OCI-LY7 (cell line): ENCODE measurements around the gene DLX4. TPM values are rescaled to one million over a fixed set of nuclear protein-coding genes. Genes with fewer than 3 reads are reported as not detected.
A peak's percentile ranks its signal among the peaks of the same experiment; 100 is the strongest.

Experiments
- BruUV-seq: library from RNA; stranded (reverse); fragments of 400-500 nt; replicated peaks from 2 replicates; lab custom pipeline; 2021; lab: Mats Ljungman, UMichigan
- CTCF ChIA-PET: fragments of 300-600 bp; sonication (Branson Sonifier 250); formaldehyde crosslinking; loops from one replicate; lab custom pipeline; 2022; ENCODE audit warnings: antibody characterized with exemption; ENCODE audit not compliant: unreplicated experiment; lab: Charles Lee
- POLR2A ChIA-PET: fragments of 300-600 bp; sonication (Branson Sonifier 250); formaldehyde crosslinking; loops from one replicate; lab custom pipeline; 2022; ENCODE audit warnings: antibody characterized with exemption; lab: Charles Lee
- DNase-seq: peaks from one replicate; pipeline ENCODE4 v3.0.0-alpha.2; 2015; ENCODE audit warnings: low spot score
- H2AFZ ChIP-seq: fragments of 200-600 bp; sonication (generic), shearing (Covaris generic); 2 replicates; pipeline ENCODE4 v1.6.1; 2014; ENCODE audit warnings: mild to moderate bottlenecking, antibody characterized with exemption, low read length, moderate library complexity
- H3K27ac ChIP-seq: fragments of 200-600 bp; sonication (generic); 2 replicates; pipeline ENCODE4 v1.5.1; 2014; ENCODE audit warnings: mixed run types, low read depth, mild to moderate bottlenecking, moderate library complexity, low read length, inconsistent platforms; ENCODE audit not compliant: poor library complexity, severe bottlenecking
- H3K36me3 ChIP-seq: fragments of 200-600 bp; sonication (generic); 2 replicates; pipeline ENCODE4 v1.6.1; 2014; ENCODE audit warnings: mild to moderate bottlenecking, antibody characterized with exemption, low read length, moderate library complexity, mixed read lengths; ENCODE audit not compliant: insufficient read depth
- H3K4me1 ChIP-seq: fragments of 200-600 bp; sonication (generic); 2 replicates; pipeline ENCODE4 v1.5.1; 2014; ENCODE audit warnings: mild to moderate bottlenecking, low read length; ENCODE audit not compliant: insufficient read depth, poor library complexity, severe bottlenecking
- H3K4me2 ChIP-seq: fragments of 200-600 bp; sonication (generic); 2 replicates; pipeline ENCODE4 v1.6.1; 2014; ENCODE audit warnings: mild to moderate bottlenecking, low read length
- H3K4me3 ChIP-seq: fragments of 200-600 bp; sonication (generic); 2 replicates; pipeline ENCODE4 v1.5.1; 2014; ENCODE audit warnings: mild to moderate bottlenecking, low read depth, low read length; ENCODE audit not compliant: poor library complexity, severe bottlenecking
- H3K79me2 ChIP-seq: fragments of 200-600 bp; sonication (generic); 2 replicates; pipeline ENCODE4 v1.6.1; 2016; ENCODE audit warnings: low read depth, mild to moderate bottlenecking, low read length, moderate library complexity, mixed read lengths; ENCODE audit not compliant: insufficient read depth
- H3K9me2 ChIP-seq: fragments of 200-600 bp; sonication (generic); 2 replicates; pipeline ENCODE4 v1.6.1; 2016; ENCODE audit warnings: mild to moderate bottlenecking, low read length, mixed read lengths; ENCODE audit not compliant: insufficient read depth
- H3K9me3 ChIP-seq: fragments of 200-600 bp; sonication (generic); 2 replicates; pipeline ENCODE4 v1.6.1; 2014; ENCODE audit warnings: mild to moderate bottlenecking, mixed run types, low read length, mixed read lengths
- H4K20me1 ChIP-seq: fragments of 200-600 bp; sonication (generic); 2 replicates; pipeline ENCODE4 v1.6.1; 2014; ENCODE audit warnings: mild to moderate bottlenecking, antibody characterized with exemption, low read length, moderate library complexity, mixed read lengths; ENCODE audit not compliant: insufficient read depth
- EZH2phosphoT487 ChIP-seq: fragments of 200-600 bp; sonication (generic); IDR thresholded peaks from 2 replicates; pipeline ENCODE4 v1.6.1; 2018; ENCODE audit warnings: low read depth, borderline replicate concordance, mild to moderate bottlenecking, mixed run types, antibody characterized with exemption, low read length, moderate library complexity, mixed read lengths
- intact Hi-C: fragments of 100-400 bp; cut with micrococcal nuclease; formaldehyde crosslinking; loops from one replicate; pipeline ENCODE4 v1.10.0; 2022; ENCODE audit not compliant: unreplicated experiment
- total RNA-seq, 2 experiments: library from RNA; depleted of rRNA in 1 of 2; stranded (reverse); fragments of >200 nt in 1 of 2; shearing (Covaris generic) in 1 of 2; gene quantifications; 2 replicates each; pipeline ENCODE4 v1.2.3, GENCODE V29; 2014 to 2022
- TF ChIP-seq, protein P1 (sequence below): fragments of 200-600 bp; sonication (generic); conservative IDR thresholded peaks from 2 replicates; pipeline ENCODE4 v1.5.1; 2014; ENCODE audit warnings: mild to moderate bottlenecking, antibody characterized with exemption, low read length, moderate library complexity, mixed read lengths

DLX4 gene
- total RNA-seq, 2 experiments from 2014 or later = 0.27 to 0.47 TPM

DNA sequence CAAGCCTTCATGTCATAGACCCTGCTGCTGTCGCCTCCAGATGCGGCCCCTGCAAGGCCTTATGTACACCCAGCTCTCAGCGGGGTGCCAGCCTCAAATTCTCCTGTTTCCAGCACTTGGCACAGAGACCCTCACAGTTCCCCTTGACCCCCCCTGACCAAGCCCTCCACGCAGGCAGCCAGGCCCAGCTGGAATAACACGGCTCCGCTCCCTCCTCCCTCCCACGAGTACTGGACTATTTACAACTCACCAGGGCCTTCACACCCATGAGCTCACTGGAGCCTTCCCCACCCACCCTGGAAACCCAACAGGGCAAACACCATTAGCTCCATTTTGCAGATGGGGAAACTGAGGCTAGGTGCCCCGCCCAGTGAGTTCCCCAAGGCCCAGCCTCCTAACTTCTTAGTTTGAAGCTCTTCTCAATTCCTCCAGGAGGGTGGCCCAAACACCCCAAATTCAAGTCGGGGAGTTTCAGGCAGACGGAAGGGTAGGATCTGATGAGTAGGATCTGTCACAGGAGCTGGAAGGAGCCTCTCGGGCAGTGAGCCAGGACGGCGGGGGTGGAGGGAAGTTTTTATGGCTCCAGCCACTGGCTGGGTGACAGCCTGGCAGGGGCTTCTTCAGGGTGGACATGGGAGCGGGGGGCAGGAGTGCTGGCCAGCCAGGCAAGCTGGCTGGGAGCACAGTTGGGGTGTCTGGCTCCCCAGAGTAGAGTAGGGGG, 17.5 kb upstream of the DLX4 start:
- Histone ChIP-seq H2AFZ (no peak overlapping the region), H3K4me3 (no peak overlapping the region), H3K4me1 (no peaks in the 10 kb centered on the region), H3K27ac (no peak overlapping the region), H3K9me2 (no peaks in the 10 kb centered on the region), H3K36me3 (no peaks in the 10 kb centered on the region), H3K9me3 (no peaks in the 10 kb centered on the region), H4K20me1 (no peaks in the 10 kb centered on the region), H3K4me2 (no peak overlapping the region), H3K79me2 (no peaks in the 10 kb centered on the region)
- no TSS peak for BruUV-seq
- no peak for DNase-seq
- POLR2A ChIA-PET = interaction anchor here (1.0 kb wide), 1 partner anchor 10 kb away, joined by 5 read pairs; no protein-coding TSS in a partner anchor
- intact Hi-C loops = loop anchor here (1.0 to 5.0 kb wide), 2 partner anchors 45 to 136 kb away; no protein-coding TSS in a partner anchor
- CTCF ChIA-PET = interaction anchor here (0.6 to 0.9 kb wide), 2 partner anchors 29 to 813 kb away, joined by 4 to 7 read pairs; no protein-coding TSS in a partner anchor
- TF ChIP-seq, protein P1, sequence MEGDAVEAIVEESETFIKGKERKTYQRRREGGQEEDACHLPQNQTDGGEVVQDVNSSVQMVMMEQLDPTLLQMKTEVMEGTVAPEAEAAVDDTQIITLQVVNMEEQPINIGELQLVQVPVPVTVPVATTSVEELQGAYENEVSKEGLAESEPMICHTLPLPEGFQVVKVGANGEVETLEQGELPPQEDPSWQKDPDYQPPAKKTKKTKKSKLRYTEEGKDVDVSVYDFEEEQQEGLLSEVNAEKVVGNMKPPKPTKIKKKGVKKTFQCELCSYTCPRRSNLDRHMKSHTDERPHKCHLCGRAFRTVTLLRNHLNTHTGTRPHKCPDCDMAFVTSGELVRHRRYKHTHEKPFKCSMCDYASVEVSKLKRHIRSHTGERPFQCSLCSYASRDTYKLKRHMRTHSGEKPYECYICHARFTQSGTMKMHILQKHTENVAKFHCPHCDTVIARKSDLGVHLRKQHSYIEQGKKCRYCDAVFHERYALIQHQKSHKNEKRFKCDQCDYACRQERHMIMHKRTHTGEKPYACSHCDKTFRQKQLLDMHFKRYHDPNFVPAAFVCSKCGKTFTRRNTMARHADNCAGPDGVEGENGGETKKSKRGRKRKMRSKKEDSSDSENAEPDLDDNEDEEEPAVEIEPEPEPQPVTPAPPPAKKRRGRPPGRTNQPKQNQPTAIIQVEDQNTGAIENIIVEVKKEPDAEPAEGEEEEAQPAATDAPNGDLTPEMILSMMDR = no peak
- TF ChIP-seq EZH2phosphoT487 = no peak

DNA sequence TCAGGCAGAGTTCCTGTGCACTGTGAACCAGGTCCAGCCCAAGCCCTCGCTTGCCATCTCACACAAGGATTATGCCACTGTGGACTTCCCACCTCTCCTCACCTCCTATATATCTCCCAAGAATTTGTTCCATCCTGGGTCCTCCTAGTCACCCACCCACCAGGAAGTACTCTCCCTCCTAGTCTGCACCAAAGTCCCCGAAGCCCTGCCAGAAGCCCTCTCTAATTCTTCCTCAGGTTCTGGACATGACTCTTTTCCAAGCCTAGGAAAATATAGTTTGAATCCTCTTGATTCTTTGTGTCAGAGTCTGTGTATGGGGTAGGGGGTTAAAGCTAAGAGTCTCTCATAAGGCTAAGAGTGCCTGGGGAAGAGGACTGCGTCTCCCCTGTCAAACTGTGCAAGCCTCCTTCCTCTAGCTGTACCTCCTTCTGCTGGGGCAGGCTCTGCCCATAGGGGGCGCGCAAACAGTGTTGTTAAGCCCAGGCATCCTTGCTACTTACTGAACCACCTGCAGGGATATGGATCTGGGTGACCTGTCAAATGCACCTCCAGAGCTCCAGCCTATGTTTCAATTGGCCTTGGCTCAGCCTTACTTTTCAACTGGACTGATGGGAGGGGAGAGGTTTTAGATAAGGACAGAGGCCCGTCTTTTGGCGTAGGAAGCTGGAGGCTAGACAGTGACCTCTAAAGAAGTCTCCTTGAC, 16.6 kb upstream of the DLX4 start:
- no peak overlapping the region for H2AFZ ChIP-seq
- no peak overlapping the region for H3K4me3 ChIP-seq
- peak; percentile 77 for DNase-seq
- ChIA-PET POLR2A (interaction anchor here (0.9 to 1.0 kb wide), 2 partner anchors 9 to 65 kb away, joined by 4 to 5 read pairs; no protein-coding TSS in a partner anchor), CTCF (interaction anchor here (0.9 to 1.8 kb wide), 2 partner anchors 30 to 44 kb away, joined by 4 to 5 read pairs; no protein-coding TSS in a partner anchor)
- no peaks in the 10 kb centered on the region for H3K4me1 ChIP-seq
- H3K27ac ChIP-seq = no peak overlapping the region
- no peaks in the 10 kb centered on the region for H4K20me1 ChIP-seq
- H3K9me3 ChIP-seq = no peaks in the 10 kb centered on the region
- no peaks in the 10 kb centered on the region for H3K9me2 ChIP-seq
- intact Hi-C loops = loop anchor here (1.0 to 5.0 kb wide), 2 partner anchors 44 to 135 kb away; no protein-coding TSS in a partner anchor
- no peak overlapping the region for H3K4me2 ChIP-seq
- no TSS peak for BruUV-seq
- no peaks in the 10 kb centered on the region for H3K36me3 ChIP-seq
- H3K79me2 ChIP-seq = no peaks in the 10 kb centered on the region
- TF ChIP-seq, protein P1 = peak; percentile 95
- no peak for TF ChIP-seq EZH2phosphoT487
